GM19452 (cell line): ENCODE results near the gene TFAP2E.
A peak's percentile ranks its signal among the peaks of the same experiment; 100 is the strongest.

Experiments
- ATAC-seq: cut with Tn5 transposase; IDR thresholded peaks from one replicate; pipeline ENCODE4 v1.9.1; 2021; ENCODE audit not compliant: unreplicated experiment

The TFAP2E gene

DNA sequence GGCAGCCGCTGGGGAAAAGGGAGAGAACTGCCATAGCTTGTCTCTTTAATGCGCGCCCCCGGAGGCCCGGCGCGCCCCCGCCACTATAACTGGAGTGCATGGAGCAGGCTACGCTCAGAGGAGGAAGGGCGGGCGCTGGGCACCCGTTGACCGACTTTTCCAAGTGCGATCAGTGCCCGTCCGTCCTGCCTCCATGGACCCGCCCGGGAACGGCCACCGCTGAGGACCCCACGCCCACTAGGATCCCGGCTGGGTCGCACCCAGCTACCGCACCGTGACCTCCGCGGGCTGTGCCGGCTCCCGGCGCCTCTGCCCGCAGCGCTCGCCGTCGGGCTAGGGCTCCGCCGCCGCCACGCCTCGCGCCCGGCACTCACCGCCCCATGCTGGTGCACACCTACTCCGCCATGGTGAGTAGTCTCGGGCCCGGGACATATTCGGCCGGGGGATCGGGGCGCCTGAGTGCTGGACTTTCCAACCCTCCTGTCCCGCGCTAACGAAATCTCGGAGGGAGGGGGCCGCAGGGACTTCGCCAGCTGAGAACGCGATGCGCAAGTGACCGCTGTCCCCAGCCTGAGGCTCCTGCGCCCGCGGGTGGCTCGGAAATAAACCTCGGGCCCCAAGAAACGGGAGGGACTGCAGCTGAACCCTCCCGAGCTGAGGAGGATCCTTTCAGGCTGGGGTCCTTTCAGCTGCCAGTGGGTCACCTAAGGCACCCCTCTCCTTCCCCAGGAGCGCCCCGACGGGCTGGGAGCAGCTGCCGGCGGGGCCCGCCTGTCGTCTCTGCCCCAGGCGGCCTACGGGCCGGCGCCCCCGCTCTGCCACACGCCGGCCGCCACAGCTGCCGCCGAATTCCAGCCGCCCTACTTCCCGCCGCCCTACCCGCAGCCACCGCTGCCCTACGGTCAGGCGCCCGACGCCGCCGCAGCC is at the start of gene TFAP2E:
Gene TFAP2E, plus strand, starts transcription at position 117 of the 927 bp plus-strand sequence. Its CDS starts 264 bp downstream, at position 381.
- ATAC-seq = no peak

DNA sequence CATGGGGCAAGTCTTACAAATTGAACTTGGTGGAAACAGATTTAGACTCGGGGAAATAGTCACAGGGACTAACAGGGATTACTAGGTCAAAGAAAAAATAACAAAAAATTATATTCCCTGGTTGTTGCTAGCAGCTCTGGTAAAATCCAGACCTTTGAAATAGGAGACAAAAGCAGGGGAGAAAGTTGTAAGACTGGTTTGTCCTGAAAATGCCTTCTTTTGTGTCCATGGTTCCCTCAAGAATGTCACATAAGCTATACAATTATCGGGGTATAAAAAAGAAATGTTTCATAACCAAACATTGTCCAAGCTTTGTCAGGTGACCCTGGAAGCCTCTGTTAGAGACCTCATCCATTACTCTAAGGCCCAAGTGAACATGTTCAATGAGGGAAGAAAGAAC is 49.0 kb upstream of the TFAP2E start:
- no peak for ATAC-seq

DNA sequence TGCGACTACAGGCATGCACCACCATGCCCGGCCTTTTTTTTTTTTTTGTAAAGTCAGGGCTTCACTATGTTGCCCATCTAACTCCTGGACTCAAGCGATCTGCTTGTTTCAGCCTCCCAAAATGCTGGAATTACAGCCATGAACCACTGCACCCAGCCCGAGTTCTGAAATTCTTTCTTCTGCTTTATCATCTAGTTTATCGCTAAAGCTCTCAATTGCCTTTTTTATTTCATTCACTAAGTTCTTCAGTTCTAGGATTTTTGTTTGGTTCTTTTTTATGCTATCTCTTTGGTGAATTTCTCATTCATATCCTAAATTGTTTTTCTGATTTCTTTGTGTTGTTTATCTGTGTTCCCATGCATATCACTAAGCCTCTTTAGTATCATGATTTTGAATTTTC is 42.9 kb upstream of the TFAP2E start:
- no peak for ATAC-seq

DNA sequence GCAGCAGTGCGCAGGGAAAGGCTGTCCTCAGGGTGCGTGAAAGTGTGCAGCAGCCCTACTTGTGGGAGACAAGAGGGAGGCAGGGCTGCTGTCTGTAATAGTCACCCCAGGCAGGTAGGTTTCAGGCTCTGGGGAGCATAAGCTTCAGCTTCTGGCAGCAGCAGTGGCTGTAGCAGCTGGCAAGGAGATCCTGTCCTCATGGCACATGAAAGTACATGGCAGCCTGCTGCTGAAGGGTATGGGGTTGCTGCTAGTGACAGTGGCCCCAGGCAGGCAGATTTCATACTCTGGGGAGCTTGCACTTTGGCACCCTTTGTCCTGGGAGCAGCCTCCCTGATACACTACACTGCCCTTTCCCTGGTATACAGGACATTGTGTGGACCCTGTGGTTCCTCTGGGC is 42.2 kb upstream of the TFAP2E start:
- ATAC-seq = no peak

- ATAC-seq = no peak
Observed at GRCh38 chr1:35531368-35531767, 41.7 kb upstream of the TFAP2E start.

DNA sequence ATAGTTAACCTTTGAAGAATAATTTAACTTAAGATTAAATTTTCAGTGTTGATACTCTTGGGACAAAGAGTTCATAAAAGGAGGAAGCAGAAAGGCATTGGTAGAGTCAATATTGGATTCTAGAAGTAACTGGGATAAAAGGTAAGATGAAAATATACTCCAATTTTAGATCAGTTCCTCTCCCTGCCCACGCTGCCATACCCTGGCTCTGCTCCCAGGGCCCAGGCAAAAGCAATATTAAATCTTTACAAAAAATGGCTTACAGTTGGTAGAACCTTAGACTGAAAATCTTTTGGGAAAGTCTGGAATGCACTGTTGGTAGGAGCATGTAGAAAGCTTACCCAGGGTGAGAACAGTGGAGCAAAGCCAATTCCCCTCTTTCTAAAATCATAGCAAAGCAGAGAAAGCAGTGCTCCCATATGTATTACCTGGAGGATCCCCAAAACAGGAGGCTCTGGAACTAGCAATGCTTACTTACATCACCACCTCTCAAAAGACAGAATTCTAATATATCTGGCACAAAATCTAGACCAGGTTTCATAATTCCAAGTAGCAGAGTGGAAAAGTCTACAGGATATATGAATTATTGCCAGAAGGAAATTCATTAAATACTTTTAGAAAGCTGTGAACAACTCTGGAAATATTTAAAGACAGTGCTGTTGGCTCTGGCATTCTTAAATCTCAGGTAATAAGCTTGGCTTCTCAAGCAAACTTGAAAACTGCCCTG is 40.5 kb upstream of the TFAP2E start:
- no peak for ATAC-seq

- no peak for ATAC-seq
Observed at GRCh38 chr1:35533586-35533985, 39.5 kb upstream of the TFAP2E start.

- ATAC-seq = no peak
Observed at GRCh38 chr1:35535243-35535642, 37.9 kb upstream of the TFAP2E start.

- no peak for ATAC-seq
Observed at GRCh38 chr1:35536556-35537162, 36.5 kb upstream of the TFAP2E start.

DNA sequence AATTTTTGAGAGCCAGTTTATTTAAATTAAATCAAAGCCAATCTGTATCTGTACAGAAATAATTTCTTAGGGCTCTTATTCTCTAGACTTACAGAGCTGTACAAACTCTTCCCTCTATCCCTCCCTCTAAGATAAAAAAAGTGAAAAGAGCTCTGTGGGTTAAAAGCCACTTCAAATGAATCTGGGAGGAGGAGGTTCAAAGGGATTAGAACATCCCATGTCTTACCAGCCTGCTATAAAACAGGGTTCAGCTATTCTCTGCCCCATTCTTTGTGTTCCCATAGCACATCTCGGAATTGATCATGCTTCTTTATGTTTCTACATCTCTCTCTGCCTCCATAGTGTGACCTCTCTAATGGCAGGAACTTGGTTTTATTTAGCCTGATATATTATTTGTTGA is 35.3 kb upstream of the TFAP2E start:
- no peak for ATAC-seq

DNA sequence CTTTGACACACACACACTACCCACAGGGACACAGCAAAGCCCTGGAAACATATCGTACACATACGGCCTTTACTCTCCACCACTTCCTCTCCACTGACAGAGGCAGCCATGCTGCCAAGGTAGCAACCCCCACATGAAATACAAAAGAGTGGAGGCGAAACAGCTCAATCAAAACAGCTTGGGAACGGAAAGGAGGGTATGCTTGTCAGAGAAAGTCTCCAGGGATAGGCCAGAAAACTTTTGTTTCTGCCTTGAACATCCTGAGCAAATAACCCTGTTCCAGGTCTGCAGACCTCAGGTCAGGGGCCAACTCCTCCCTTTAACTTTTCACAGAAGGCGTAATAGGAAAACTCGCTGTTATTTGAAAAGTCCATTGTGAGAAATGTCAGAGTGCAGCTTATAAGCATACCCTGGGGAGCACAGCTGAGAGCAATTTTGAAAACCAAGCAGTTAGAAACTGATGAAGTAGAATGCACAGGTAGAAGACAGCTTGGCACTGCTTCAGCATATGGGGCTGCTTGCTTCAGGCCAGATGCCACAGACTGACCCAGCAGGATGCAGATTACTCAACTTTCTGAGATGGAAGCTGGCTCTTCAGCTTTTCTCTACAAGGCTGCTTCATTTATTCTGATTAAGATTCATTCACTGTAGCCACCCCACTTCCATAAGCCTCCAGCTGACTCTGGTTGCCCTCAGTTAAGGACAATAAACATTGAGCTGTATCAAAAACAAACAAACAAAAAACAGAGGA is 33.9 kb upstream of the TFAP2E start:
- peak; percentile 52 for ATAC-seq

DNA sequence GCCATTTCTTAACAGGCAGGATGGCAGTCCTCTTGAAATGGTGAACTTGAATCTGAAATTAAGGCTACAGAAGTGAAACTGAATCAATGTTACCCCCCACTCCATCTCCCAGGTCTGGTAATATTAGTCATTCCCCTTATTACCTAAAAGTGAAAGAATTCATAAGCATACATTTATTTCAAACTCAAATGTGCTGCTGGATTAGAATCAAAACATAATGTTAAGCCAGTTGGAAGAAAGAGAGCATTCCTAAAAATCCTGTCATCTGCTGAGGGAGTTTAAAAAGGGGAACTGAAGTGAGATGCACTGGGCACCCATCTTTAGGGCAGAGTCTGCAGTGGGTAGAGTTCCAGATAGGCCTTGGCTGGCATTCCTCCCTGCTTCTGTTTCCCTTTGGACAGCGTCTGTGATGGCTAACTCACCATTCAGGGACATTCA is 33.3 kb upstream of the TFAP2E start:
- peak; percentile 44 for ATAC-seq

GRCh38 chr1:35544976-35545375 is 28.1 kb upstream of the TFAP2E start:
- ATAC-seq = no peak

DNA sequence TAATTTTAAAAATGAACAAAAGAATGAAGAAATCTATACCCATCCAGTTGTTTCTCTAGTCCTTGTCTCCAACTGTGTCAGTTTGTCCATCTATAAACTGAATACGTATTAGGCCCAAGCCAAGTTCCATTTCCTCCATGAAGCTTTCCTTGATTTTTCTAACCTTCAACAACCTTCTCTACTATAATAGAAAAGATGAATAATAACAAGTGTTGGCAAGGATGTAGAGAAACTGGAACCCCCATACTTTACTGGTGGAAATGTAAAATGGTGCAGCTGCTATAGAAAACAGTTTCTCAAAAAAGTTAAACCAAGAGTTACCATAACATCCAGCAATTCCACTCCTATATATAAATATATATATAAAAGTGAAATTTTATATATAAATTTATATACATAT is 26.5 kb upstream of the TFAP2E start:
- ATAC-seq = no peak

GRCh38 chr1:35553851-35554250 is 19.3 kb upstream of the TFAP2E start:
- no peak for ATAC-seq

- ATAC-seq = no peak
Observed at GRCh38 chr1:35554266-35555211, 18.6 kb upstream of the TFAP2E start.

- ATAC-seq = no peak
Observed at GRCh38 chr1:35555212-35555584, 17.9 kb upstream of the TFAP2E start.

DNA sequence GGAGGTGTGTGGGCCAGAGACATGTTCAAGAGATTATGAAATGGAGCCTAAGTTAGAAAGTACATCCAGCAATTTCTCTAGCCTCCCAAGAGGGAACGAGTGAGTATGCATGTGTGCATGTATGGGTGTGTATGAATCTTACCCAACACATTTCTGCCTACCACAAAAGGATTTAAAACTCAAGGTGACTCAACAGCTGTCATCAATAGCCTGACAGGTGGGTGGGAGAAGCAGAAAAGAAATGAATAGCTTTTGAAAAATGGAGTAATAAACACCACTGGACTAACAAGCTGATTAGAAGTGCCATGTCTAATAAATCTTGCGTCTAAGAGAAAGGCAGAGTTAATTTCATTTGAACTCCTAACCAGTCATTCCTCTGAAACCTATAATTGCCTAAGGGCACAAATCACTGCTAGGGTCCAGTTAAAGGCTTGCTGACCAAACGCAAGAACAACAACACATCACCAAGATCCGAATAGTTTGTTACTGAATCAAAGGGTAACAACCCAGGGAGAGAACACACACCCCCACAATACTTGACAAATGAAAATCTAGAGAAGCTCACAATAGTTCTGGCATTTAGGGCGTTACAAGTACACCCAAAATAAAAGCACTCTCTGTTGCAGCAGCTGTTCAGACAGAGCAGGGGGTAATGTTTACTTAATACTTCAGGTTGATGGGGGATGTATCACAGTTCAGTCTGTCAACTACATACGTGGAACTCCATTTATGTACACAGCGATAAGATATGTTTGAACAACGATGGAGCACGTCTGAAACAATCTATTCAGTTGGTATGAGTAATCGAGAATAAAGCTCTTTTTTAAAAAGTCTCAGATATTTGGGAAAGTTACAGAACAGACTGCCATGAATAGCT is 17.3 kb upstream of the TFAP2E start:
- ATAC-seq = no peak
